Breast epithelium (tissue), 3 donors: ENCODE results near the gene AKR1C1.

Source experiments
- POLR2A ChIP-seq: fragments of 450-650 bp; IDR thresholded peaks from one replicate; pipeline ENCODE4 v1.6.1; 2016; ENCODE audit warnings: antibody characterized with exemption, mild to moderate bottlenecking, moderate library complexity
- POLR2AphosphoS5 ChIP-seq, 3 donors: sonication (generic); formaldehyde crosslinking; IDR thresholded peaks; one replicate each; pipeline ENCODE4 v1.6.1; 2017; ENCODE audit warnings: antibody characterized with exemption in 3 of 3
- TF ChIP-seq, protein P1 (sequence below), 3 donors: fragments of 450-650 bp; IDR thresholded peaks; one replicate each; pipeline ENCODE4 v1.5.1; 2016 to 2017; ENCODE audit warnings: antibody characterized with exemption in 3 of 3, mild to moderate bottlenecking in 3 of 3, moderate library complexity in 3 of 3

DNA sequence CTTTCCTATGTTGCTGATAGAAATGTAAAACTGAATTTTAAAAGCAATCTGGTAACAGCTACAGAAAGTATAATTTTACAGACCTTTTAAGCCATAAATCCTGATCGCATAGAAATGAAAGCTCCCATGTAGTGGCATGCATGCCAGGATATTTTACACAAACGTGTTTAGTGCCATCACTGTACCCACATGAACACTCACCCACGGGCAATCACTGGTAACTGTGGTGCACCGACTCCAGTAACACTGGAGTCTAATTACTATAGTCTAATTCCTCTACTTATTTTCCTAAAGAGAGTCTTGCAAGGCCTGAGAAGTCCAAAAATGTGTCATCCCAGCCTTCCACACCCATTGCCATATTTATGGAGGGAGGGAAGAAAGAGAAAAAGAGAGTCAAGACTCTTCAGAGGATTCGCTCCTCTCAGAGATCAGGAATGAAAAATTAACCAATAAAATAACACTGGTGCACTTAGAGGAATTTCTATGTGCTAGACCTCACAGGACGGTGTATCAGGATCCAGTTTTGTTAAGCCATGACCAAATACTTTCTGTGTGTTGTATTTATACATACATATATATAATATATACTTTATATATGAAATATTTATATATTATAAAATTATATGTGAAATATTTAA lies 48.9 kb upstream of the AKR1C1 start:
- TF ChIP-seq POLR2AphosphoS5 (IDR thresholded peaks at IDR 0.05) (no peak), POLR2A (no peak)
- TF ChIP-seq, protein P1, sequence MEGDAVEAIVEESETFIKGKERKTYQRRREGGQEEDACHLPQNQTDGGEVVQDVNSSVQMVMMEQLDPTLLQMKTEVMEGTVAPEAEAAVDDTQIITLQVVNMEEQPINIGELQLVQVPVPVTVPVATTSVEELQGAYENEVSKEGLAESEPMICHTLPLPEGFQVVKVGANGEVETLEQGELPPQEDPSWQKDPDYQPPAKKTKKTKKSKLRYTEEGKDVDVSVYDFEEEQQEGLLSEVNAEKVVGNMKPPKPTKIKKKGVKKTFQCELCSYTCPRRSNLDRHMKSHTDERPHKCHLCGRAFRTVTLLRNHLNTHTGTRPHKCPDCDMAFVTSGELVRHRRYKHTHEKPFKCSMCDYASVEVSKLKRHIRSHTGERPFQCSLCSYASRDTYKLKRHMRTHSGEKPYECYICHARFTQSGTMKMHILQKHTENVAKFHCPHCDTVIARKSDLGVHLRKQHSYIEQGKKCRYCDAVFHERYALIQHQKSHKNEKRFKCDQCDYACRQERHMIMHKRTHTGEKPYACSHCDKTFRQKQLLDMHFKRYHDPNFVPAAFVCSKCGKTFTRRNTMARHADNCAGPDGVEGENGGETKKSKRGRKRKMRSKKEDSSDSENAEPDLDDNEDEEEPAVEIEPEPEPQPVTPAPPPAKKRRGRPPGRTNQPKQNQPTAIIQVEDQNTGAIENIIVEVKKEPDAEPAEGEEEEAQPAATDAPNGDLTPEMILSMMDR (IDR thresholded peaks at IDR 0.05) = no peak
